Activated gamma-delta T cell treated with anti-CD3 and anti-CD28 coated beads, Interleukin-2, amount 50 U/mL, for 16 hours (primary cell): Measurements from ENCODE around the gene CALML6.

ENCODE experiments used
- DNase-seq: peaks from one replicate; pipeline ENCODE4 v3.0.0-alpha.2; 2020; ENCODE audit warnings: low read depth

CALML6 gene

GRCh38 chr1:1965546-1965945 is 50.5 kb downstream of the CALML6 start:
- DNase-seq = no peak

- DNase-seq = no peak
Observed at GRCh38 chr1:1966071-1966740, 51.1 kb downstream of the CALML6 start.
